Mesothelial cell of epicardium (in vitro differentiated cells): Measurements from ENCODE around the gene FTHL17. TPM values are rescaled to one million over a fixed set of nuclear protein-coding genes. Genes with fewer than 3 reads are reported as not detected.

Experiments
- DNase-seq, 2 experiments: peaks; one replicate each; pipeline ENCODE4 v3.0.0; 2021; ENCODE audit warnings: low spot score in 2 of 2; ENCODE audit not compliant: unreplicated experiment in 2 of 2
- H3K27ac Mint-ChIP-seq: 2 replicates; pipeline ENCODE4 v1.8.0; 2021; ENCODE audit warnings: mixed read lengths
- H3K27me3 Mint-ChIP-seq: 2 replicates; pipeline ENCODE4 v1.8.0; 2021; ENCODE audit warnings: low read depth, mixed read lengths
- H3K36me3 Mint-ChIP-seq: 2 replicates; pipeline ENCODE4 v1.8.0; 2021; ENCODE audit warnings: mixed read lengths
- H3K4me1 Mint-ChIP-seq: 2 replicates; pipeline ENCODE4 v1.8.0; 2021; ENCODE audit warnings: mixed read lengths
- H3K4me3 Mint-ChIP-seq: 2 replicates; pipeline ENCODE4 v1.8.0; 2021; ENCODE audit warnings: mild to moderate bottlenecking, moderate library complexity, mixed read lengths
- H3K9me3 Mint-ChIP-seq: 2 replicates; pipeline ENCODE4 v1.8.0; 2021; ENCODE audit warnings: mixed read lengths
- total RNA-seq: library from RNA; stranded (reverse); gene quantifications from 3 replicates; pipeline ENCODE4 v1.2.1, GENCODE V29; 2021
- TF ChIP-seq, protein P1 (sequence below): fragments of 200-600 bp; sonication (generic); IDR thresholded peaks from one replicate; pipeline ENCODE4 v1.5.0; 2021; ENCODE audit warnings: antibody characterized with exemption; ENCODE audit not compliant: unreplicated experiment

Gene FTHL17
- total RNA-seq: not detected in 3 replicates

DNA sequence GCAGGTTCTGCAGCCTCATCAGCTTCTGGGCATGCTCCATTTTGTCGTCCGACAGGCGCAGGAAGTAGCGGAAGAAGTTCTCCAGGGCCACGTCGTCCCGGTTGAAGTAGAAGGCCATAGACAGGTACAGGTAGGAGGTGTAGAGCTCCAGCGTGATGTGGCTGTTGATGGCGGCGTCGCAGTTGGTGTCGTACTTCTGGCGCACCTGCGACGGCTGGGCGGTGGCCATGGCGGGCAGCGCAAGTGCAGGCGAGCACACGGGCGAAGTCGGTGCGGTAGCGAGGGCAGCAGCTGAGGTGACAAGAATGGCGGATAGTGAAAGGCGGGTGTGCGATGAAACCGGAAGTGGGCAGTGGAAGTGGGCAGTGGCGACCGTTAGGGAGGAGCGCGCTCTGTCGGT, at the start of gene FTHL17:
Gene FTHL17 (minus strand): TSS at position 317 of the 400 bp plus-strand sequence. CDS start 88 bp downstream, at position 229.
- Mint-ChIP-seq H3K27ac (no peak within 1 kb of the TSS), H3K9me3 (peaks cover 48% of the 10 kb centered on the region), H3K4me3 (no peak within 1 kb of the TSS), H3K36me3 (peaks cover 5% of the 10 kb centered on the region), H3K4me1 (peaks cover 9% of the 10 kb centered on the region), H3K27me3 (no peaks in the 10 kb centered on the region)
- no peak for DNase-seq
- TF ChIP-seq, protein P1, sequence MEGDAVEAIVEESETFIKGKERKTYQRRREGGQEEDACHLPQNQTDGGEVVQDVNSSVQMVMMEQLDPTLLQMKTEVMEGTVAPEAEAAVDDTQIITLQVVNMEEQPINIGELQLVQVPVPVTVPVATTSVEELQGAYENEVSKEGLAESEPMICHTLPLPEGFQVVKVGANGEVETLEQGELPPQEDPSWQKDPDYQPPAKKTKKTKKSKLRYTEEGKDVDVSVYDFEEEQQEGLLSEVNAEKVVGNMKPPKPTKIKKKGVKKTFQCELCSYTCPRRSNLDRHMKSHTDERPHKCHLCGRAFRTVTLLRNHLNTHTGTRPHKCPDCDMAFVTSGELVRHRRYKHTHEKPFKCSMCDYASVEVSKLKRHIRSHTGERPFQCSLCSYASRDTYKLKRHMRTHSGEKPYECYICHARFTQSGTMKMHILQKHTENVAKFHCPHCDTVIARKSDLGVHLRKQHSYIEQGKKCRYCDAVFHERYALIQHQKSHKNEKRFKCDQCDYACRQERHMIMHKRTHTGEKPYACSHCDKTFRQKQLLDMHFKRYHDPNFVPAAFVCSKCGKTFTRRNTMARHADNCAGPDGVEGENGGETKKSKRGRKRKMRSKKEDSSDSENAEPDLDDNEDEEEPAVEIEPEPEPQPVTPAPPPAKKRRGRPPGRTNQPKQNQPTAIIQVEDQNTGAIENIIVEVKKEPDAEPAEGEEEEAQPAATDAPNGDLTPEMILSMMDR: no peak

DNA sequence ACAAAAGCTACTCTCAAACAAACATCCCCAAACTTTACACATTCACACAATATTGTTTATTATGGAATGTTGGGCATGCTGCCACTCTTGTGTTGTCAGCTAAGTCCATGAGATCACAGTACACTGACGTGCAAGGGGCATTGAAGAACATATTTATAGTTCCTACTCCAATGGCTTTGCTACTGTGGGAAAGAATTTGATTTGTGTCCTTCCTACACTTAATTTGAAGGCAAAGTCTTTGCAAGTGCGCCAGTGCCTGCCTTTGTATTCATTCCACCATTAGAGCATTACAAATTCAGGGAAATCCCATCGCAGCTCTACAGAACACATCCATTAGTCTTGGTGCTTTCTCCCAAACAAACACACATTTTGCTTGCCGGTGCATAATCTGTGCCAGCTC, 45.4 kb upstream of the FTHL17 start:
- H3K4me3 Mint-ChIP-seq: no peak overlapping the region
- no peak for DNase-seq
- peaks cover 22% of the 10 kb centered on the region for H3K9me3 Mint-ChIP-seq
- no peak overlapping the region for H3K27ac Mint-ChIP-seq
- TF ChIP-seq, protein P1: no peak
- peaks cover 18% of the 10 kb centered on the region for H3K27me3 Mint-ChIP-seq
- peaks cover 6% of the 10 kb centered on the region for H3K36me3 Mint-ChIP-seq
- no peaks in the 10 kb centered on the region for H3K4me1 Mint-ChIP-seq

DNA sequence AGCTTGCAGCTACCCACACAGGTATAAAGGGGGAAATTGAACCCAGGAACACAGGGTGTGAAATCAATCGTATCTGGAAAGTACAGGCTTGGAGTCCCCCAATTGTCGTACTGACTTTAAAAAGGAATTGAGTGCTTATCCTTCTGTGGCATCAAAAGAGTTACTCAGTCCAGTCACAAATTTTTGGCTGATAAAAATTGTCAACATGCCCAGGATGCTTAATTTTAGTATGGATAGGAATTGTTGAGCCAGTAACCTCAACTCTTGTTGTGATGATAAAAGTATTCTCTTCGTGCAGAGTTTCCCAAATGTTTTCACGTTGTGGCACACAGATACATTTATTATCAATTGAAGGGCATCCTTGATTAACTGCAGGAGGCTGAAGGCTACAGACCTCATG, 43.6 kb upstream of the FTHL17 start:
- TF ChIP-seq, protein P1: no peak
- peaks cover 18% of the 10 kb centered on the region for H3K27me3 Mint-ChIP-seq
- H3K36me3 Mint-ChIP-seq: peaks cover 3% of the 10 kb centered on the region
- no peak for DNase-seq
- H3K4me1 Mint-ChIP-seq: no peaks in the 10 kb centered on the region
- H3K4me3 Mint-ChIP-seq: no peak overlapping the region
- peaks cover 36% of the 10 kb centered on the region for H3K9me3 Mint-ChIP-seq
- no peak overlapping the region for H3K27ac Mint-ChIP-seq

DNA sequence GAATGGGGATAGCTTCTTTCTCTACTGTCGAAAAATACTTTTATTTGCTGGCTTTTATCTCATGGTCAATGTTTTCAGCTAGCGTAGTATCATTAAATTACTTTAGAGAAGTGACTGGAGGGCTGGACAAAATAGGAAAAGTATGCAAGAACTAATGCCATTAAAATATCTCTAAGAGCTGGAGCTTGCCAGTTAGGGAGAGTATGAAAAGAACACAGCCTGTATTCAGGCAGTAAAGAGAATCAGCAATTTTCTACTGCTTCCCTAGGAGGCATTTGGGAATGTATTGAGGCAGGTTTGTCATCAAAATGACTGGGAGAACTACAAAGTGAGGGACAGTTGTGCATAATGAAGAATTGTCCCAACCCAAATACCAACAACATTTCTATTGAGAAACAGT, 43.0 kb upstream of the FTHL17 start:
- DNase-seq: no peak
- Mint-ChIP-seq H3K36me3 (peaks cover 3% of the 10 kb centered on the region), H3K27me3 (peaks cover 18% of the 10 kb centered on the region), H3K4me3 (no peak overlapping the region), H3K27ac (no peak overlapping the region), H3K4me1 (no peaks in the 10 kb centered on the region), H3K9me3 (peaks cover 40% of the 10 kb centered on the region)
- TF ChIP-seq, protein P1: no peak

DNA sequence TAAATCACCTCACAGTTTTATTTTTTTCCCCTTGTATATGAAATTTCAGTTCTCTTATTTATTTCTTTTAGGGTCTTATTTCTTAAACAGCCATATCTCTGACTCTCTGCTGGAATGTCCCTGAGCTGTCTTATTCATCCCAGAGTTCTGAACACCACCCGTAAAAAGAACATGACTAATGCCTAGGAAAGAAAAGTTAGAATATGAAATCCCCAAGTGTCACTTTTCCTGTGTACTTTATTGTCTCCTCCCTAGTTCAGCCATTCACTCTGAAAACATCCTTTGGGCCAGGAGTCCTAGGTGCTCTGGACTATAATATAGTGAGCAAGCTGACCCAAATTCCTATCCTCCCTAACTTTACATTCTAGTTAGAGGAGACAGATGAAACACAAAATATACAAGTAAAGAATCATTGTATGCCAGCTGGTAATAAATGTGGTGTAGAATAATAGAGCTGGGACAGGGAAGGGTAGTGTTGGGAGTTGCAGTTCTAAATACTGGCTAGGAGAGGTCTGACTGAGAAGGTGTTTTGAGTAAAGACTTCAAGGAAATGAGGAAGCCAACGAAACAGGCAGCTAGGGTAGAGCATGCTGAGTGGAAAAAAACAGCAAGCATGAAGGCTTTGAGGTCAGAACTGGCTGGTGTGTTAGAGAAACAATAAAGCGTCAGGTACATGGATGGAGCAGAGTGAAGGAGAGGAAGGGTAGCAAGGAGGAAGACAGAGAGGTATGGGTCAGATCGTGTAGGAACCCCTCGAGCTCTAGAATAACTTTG, 40.6 kb upstream of the FTHL17 start:
- H3K27ac Mint-ChIP-seq: no peak overlapping the region
- TF ChIP-seq, protein P1: no peak
- H3K36me3 Mint-ChIP-seq: no peaks in the 10 kb centered on the region
- peaks cover 45% of the 10 kb centered on the region for H3K9me3 Mint-ChIP-seq
- H3K27me3 Mint-ChIP-seq: peaks cover 18% of the 10 kb centered on the region
- H3K4me3 Mint-ChIP-seq: no peak overlapping the region
- no peak for DNase-seq
- no peaks in the 10 kb centered on the region for H3K4me1 Mint-ChIP-seq
